ENCODE measurements around the gene KRABD2.
"Not testable (repeated sequence)": the region's sequence is repeated elsewhere in the genome, so short reads cannot be mapped to it uniquely, and the experiment has no call there.

KRABD2 gene

GRCh38 chr17:8360260-8360659 lies 16.2 kb downstream of the KRABD2 start:
- no peak for DNase-seq

GRCh38 chr17:8359769-8360168 lies 16.7 kb downstream of the KRABD2 start:
- DNase-seq, result peak; percentile 87

GRCh38 chr17:8357910-8358309 lies 18.6 kb downstream of the KRABD2 start:
- no peak for DNase-seq

- no peak for DNase-seq
These were observed 22.3 kb downstream of the KRABD2 start for GRCh38 chr17:8354236-8354635.

GRCh38 chr17:8353736-8354135 lies 22.8 kb downstream of the KRABD2 start:
- DNase-seq, result no peak

- DNase-seq, result no peak
These were observed 26.2 kb downstream of the KRABD2 start for GRCh38 chr17:8350339-8350738.

- DNase-seq, result not testable (repeated sequence)
These were observed 29.5 kb downstream of the KRABD2 start for GRCh38 chr17:8347001-8347400.

GRCh38 chr17:8345951-8346665 lies 30.4 kb downstream of the KRABD2 start:
- DNase-seq, result no peak

- DNase-seq, result no peak
These were observed 31.3 kb downstream of the KRABD2 start for GRCh38 chr17:8345052-8345690.

GRCh38 chr17:8341456-8341855 lies 35.0 kb downstream of the KRABD2 start:
- DNase-seq, result peak; percentile 48

GRCh38 chr17:8339540-8339939 lies 37.0 kb downstream of the KRABD2 start, which contains the start of gene ODF4:
Gene ODF4, plus strand, starts transcription at chr17:8339840. Its CDS starts 212 bp downstream, at chr17:8340052.
- no peak for DNase-seq

GRCh38 chr17:8338753-8339140 lies 37.8 kb downstream of the KRABD2 start:
- peak; percentile 36 for DNase-seq

GRCh38 chr17:8337802-8338752 lies 38.4 kb downstream of the KRABD2 start:
- DNase-seq, result no peak

- no peak for DNase-seq
These were observed 43.2 kb downstream of the KRABD2 start for GRCh38 chr17:8333281-8333680.

- no peak for DNase-seq
These were observed 43.8 kb downstream of the KRABD2 start for GRCh38 chr17:8332688-8333087.

GRCh38 chr17:8332128-8332527 lies 44.4 kb downstream of the KRABD2 start:
- no peak for DNase-seq

GRCh38 chr17:8327303-8327649 lies 49.2 kb downstream of the KRABD2 start:
- DNase-seq, result no peak
